H1 (cell line): ENCODE measurements around the gene SIX4. TPM values are rescaled to one million over a fixed set of nuclear protein-coding genes. Genes with fewer than 3 reads are reported as not detected.

Experiments
- ATF3 ChIP-seq: IDR thresholded peaks from 2 replicates; pipeline ENCODE4 v1.6.1; 2011; ENCODE audit warnings: low read depth, mild to moderate bottlenecking, low read length; ENCODE audit not compliant: insufficient read depth
- BCL11A ChIP-seq, 2 experiments: IDR thresholded peaks; one replicate each; pipeline ENCODE4 v1.6.1; 2011; ENCODE audit warnings: low read depth in 2 of 2, low read length in 2 of 2, mild to moderate bottlenecking in 2 of 2
- CBX8 ChIP-seq: fragments of 300-800, 300-1000 bp; sonication (generic); IDR thresholded peaks from 2 replicates; pipeline ENCODE4 v1.7.1; 2016; ENCODE audit warnings: low read depth, low read length, borderline replicate concordance
- CHD1 ChIP-seq: IDR thresholded peaks from 2 replicates; pipeline ENCODE4 v1.6.1; 2012; ENCODE audit warnings: low read depth, low read length, improper control_type of control experiment
- CTBP2 ChIP-seq: IDR thresholded peaks from 2 replicates; pipeline ENCODE4 v1.7.0; 2011; ENCODE audit warnings: borderline replicate concordance, mild to moderate bottlenecking, moderate library complexity, mixed read lengths, low read length; ENCODE audit not compliant: insufficient read depth, insufficient read length
- EZH2 ChIP-seq: fragments of 200-600 bp; sonication (generic); IDR thresholded peaks from 2 replicates; pipeline ENCODE4 v1.7.1; 2012; ENCODE audit warnings: low read depth, mild to moderate bottlenecking, moderate library complexity, low read length, inconsistent platforms; ENCODE audit not compliant: severe bottlenecking
- KDM1A ChIP-seq: fragments of 200-600, 300-600 bp; sonication (generic); IDR thresholded peaks from 2 replicates; pipeline ENCODE4 v1.7.1; 2016; ENCODE audit warnings: mild to moderate bottlenecking, low read length, borderline replicate concordance
- KDM4A ChIP-seq: IDR thresholded peaks from one replicate; pipeline ENCODE4 v1.7.1; 2012; ENCODE audit warnings: low read depth, mild to moderate bottlenecking, moderate library complexity, low read length, inconsistent platforms; ENCODE audit not compliant: severe bottlenecking
- RFX5 ChIP-seq: IDR thresholded peaks from 2 replicates; pipeline ENCODE4 v1.6.1; 2011; ENCODE audit warnings: low read depth, low read length, improper control_type of control experiment, borderline replicate concordance
- TAF1 ChIP-seq: IDR thresholded peaks from 2 replicates; pipeline ENCODE4 v1.6.1; 2011; ENCODE audit warnings: mild to moderate bottlenecking, low read depth, low read length
- polyA plus RNA-seq, 7 experiments: library from polyadenylated mRNA; depleted of rRNA in 3 of 7; stranded (reverse) in 5 of 7; unstranded in 2 of 7; fragments of >200 nt in 5 of 7; fragments of 200-250 nt in 2 of 7; gene quantifications; 1 replicate in 5 of 7; 2 replicates in 1 of 7; 4 replicates in 1 of 7; pipeline versions ENCODE4 v1.2.1 to v1.2.3, GENCODE V29; 2011 to 2013; ENCODE audit warnings: missing spikeins in 2 of 7, mixed read lengths in 2 of 7
- total RNA-seq: library from RNA; stranded (reverse); fragmentation: NEBNext Ultra II Directional; extraction: Animal tissue kit (Norgen Biotek cat#: 25700); gene quantifications from 2 replicates; pipeline ENCODE4 v1.2.1, GENCODE V29; 2021
- TF ChIP-seq, protein P1 (sequence below): fragments of 300-600 bp; sonication (generic); IDR thresholded peaks from 2 replicates; pipeline ENCODE4 v1.7.1; 2012; ENCODE audit warnings: low read length, moderate library complexity, mild to moderate bottlenecking, inconsistent platforms; ENCODE audit not compliant: insufficient replicate concordance

The SIX4 gene
- total and polyA plus RNA-seq, 2 of the 8 experiments (the other 6 are each of a cell fraction or from before 2014, with no cell fraction given), result 9.0 to 38.9 TPM

DNA sequence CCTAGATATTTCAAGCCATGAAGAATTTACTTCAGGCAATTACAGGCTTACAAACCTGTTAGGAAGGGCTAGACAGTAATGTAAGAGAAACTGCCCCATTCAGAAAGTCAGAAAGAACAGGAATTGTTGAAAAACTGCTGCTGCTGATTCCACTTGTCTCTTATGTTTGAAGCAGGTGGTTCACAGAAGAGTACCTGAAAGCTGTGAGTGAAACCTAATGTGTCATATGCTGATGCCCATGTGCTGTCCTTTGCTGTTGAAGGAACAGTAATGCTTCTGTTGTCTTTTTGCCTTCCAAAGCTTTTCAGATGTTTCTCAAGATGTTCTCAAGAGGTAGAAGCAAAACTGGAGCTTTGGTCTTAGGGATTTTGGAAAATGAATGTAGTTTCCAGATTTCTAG, 49.4 kb upstream of the SIX4 start (continued):
- TF ChIP-seq, protein P1, sequence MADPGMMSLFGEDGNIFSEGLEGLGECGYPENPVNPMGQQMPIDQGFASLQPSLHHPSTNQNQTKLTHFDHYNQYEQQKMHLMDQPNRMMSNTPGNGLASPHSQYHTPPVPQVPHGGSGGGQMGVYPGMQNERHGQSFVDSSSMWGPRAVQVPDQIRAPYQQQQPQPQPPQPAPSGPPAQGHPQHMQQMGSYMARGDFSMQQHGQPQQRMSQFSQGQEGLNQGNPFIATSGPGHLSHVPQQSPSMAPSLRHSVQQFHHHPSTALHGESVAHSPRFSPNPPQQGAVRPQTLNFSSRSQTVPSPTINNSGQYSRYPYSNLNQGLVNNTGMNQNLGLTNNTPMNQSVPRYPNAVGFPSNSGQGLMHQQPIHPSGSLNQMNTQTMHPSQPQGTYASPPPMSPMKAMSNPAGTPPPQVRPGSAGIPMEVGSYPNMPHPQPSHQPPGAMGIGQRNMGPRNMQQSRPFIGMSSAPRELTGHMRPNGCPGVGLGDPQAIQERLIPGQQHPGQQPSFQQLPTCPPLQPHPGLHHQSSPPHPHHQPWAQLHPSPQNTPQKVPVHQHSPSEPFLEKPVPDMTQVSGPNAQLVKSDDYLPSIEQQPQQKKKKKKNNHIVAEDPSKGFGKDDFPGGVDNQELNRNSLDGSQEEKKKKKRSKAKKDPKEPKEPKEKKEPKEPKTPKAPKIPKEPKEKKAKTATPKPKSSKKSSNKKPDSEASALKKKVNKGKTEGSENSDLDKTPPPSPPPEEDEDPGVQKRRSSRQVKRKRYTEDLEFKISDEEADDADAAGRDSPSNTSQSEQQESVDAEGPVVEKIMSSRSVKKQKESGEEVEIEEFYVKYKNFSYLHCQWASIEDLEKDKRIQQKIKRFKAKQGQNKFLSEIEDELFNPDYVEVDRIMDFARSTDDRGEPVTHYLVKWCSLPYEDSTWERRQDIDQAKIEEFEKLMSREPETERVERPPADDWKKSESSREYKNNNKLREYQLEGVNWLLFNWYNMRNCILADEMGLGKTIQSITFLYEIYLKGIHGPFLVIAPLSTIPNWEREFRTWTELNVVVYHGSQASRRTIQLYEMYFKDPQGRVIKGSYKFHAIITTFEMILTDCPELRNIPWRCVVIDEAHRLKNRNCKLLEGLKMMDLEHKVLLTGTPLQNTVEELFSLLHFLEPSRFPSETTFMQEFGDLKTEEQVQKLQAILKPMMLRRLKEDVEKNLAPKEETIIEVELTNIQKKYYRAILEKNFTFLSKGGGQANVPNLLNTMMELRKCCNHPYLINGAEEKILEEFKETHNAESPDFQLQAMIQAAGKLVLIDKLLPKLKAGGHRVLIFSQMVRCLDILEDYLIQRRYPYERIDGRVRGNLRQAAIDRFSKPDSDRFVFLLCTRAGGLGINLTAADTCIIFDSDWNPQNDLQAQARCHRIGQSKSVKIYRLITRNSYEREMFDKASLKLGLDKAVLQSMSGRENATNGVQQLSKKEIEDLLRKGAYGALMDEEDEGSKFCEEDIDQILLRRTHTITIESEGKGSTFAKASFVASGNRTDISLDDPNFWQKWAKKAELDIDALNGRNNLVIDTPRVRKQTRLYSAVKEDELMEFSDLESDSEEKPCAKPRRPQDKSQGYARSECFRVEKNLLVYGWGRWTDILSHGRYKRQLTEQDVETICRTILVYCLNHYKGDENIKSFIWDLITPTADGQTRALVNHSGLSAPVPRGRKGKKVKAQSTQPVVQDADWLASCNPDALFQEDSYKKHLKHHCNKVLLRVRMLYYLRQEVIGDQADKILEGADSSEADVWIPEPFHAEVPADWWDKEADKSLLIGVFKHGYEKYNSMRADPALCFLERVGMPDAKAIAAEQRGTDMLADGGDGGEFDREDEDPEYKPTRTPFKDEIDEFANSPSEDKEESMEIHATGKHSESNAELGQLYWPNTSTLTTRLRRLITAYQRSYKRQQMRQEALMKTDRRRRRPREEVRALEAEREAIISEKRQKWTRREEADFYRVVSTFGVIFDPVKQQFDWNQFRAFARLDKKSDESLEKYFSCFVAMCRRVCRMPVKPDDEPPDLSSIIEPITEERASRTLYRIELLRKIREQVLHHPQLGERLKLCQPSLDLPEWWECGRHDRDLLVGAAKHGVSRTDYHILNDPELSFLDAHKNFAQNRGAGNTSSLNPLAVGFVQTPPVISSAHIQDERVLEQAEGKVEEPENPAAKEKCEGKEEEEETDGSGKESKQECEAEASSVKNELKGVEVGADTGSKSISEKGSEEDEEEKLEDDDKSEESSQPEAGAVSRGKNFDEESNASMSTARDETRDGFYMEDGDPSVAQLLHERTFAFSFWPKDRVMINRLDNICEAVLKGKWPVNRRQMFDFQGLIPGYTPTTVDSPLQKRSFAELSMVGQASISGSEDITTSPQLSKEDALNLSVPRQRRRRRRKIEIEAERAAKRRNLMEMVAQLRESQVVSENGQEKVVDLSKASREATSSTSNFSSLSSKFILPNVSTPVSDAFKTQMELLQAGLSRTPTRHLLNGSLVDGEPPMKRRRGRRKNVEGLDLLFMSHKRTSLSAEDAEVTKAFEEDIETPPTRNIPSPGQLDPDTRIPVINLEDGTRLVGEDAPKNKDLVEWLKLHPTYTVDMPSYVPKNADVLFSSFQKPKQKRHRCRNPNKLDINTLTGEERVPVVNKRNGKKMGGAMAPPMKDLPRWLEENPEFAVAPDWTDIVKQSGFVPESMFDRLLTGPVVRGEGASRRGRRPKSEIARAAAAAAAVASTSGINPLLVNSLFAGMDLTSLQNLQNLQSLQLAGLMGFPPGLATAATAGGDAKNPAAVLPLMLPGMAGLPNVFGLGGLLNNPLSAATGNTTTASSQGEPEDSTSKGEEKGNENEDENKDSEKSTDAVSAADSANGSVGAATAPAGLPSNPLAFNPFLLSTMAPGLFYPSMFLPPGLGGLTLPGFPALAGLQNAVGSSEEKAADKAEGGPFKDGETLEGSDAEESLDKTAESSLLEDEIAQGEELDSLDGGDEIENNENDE, result no peak
- TF ChIP-seq ATF3 (no peak), CTBP2 (no peak), KDM1A (no peak), KDM4A (no peak), TAF1 (no peak), RFX5 (no peak), CHD1 (no peak), CBX8 (no peak), BCL11A (IDR thresholded peaks at IDR 0.05; ENCODE audit: low read depth in 2 of 2, low read length in 2 of 2) (no peak), EZH2 (no peak)
